HepG2 (cell line): Measurements from ENCODE around the gene CHTF8. TPM values are rescaled to one million over a fixed set of nuclear protein-coding genes. Genes with fewer than 3 reads are reported as not detected.

ENCODE experiments used
- CBFB ChIP-seq: sonication (generic); formaldehyde crosslinking; IDR thresholded peaks from 2 replicates; pipeline ENCODE4 v1.4.0; 2020; ENCODE audit warnings: missing genetic modification reagents
- CBX5 ChIP-seq: sonication (generic); formaldehyde crosslinking; IDR thresholded peaks from 2 replicates; pipeline ENCODE4 v1.4.0; 2020; ENCODE audit warnings: missing genetic modification reagents, borderline replicate concordance
- CEBPB ChIP-seq: IDR thresholded peaks from 2 replicates; pipeline ENCODE4 v1.6.1; 2011; ENCODE audit warnings: low read depth, low read length, improper control_type of control experiment, borderline replicate concordance
- GTF3A ChIP-seq: sonication (generic); formaldehyde crosslinking; conservative IDR thresholded peaks from 2 replicates; pipeline ENCODE4 v1.4.0; 2020; ENCODE audit warnings: mild to moderate bottlenecking, missing genetic modification reagents
- JUNB ChIP-seq: sonication (generic); formaldehyde crosslinking; IDR thresholded peaks from 2 replicates; pipeline ENCODE4 v1.8.0; 2022; ENCODE audit warnings: missing genetic modification reagents, mild to moderate bottlenecking, borderline replicate concordance
- KAT8 ChIP-seq: IDR thresholded peaks from 2 replicates; pipeline ENCODE4 v1.6.1; 2016; ENCODE audit warnings: missing genetic modification reagents, missing compliant biosample characterization
- RARA ChIP-seq: IDR thresholded peaks from 2 replicates; pipeline ENCODE4 v1.6.1; 2016; ENCODE audit warnings: missing genetic modification reagents, missing compliant biosample characterization
- STAG1 ChIP-seq: sonication (generic); formaldehyde crosslinking; IDR thresholded peaks from 2 replicates; pipeline ENCODE4 v1.4.0; 2020; ENCODE audit warnings: missing genetic modification reagents
- TP53 ChIP-seq: sonication (generic); formaldehyde crosslinking; conservative IDR thresholded peaks from 2 replicates; pipeline ENCODE4 v1.4.0; 2020; ENCODE audit warnings: missing genetic modification reagents
- YEATS2 ChIP-seq: sonication (generic); formaldehyde crosslinking; IDR thresholded peaks from 2 replicates; pipeline ENCODE4 v1.4.0; 2020; ENCODE audit warnings: missing genetic modification reagents, borderline replicate concordance
- ZFP36L2 ChIP-seq: sonication (generic); formaldehyde crosslinking; IDR thresholded peaks from 2 replicates; pipeline ENCODE4 v1.4.0; 2020; ENCODE audit warnings: missing genetic modification reagents
- ZNF251 ChIP-seq: sonication (generic); formaldehyde crosslinking; IDR thresholded peaks from 2 replicates; pipeline ENCODE4 v1.9.0; 2021; ENCODE audit warnings: mild to moderate bottlenecking, missing genetic modification reagents
- ZNF256 ChIP-seq: sonication (generic); formaldehyde crosslinking; conservative IDR thresholded peaks from 2 replicates; pipeline ENCODE4 v1.4.0; 2020; ENCODE audit warnings: missing genetic modification reagents
- ZNF296 ChIP-seq: sonication (generic); formaldehyde crosslinking; conservative IDR thresholded peaks from 2 replicates; pipeline ENCODE4 v1.5.0; 2020; ENCODE audit warnings: mild to moderate bottlenecking, missing genetic modification reagents
- ZNF788 ChIP-seq: sonication (generic); formaldehyde crosslinking; IDR thresholded peaks from 2 replicates; pipeline ENCODE4 v1.5.0; 2020; ENCODE audit warnings: mild to moderate bottlenecking, missing genetic modification reagents, borderline replicate concordance
- polyA plus RNA-seq, 8 experiments: library from polyadenylated mRNA; depleted of rRNA in 3 of 8; stranded (reverse) in 7 of 8; unstranded in 1 of 8; fragments of >200 nt; fragmentation: Illumina TruSeq in 4 of 8; extraction: Trizol in 4 of 8; gene quantifications; 2 replicates each; pipeline versions ENCODE4 v1.2.1 to v1.2.3, GENCODE V29; 2011 to 2016; ENCODE audit warnings: low read depth in 4 of 8, missing spikeins in 1 of 8, mixed read lengths in 1 of 8; ENCODE audit not compliant: insufficient read depth in 1 of 8
- total RNA-seq, 5 experiments: library from RNA; depleted of rRNA; stranded (reverse); fragments of >200 nt; fragmentation: Illumina TruSeq; extraction: Trizol; gene quantifications; 2 replicates each; pipeline ENCODE4 v1.2.3, GENCODE V29; 2016; ENCODE audit warnings: low read depth in 1 of 5
- TF ChIP-seq, protein P1 (sequence below): sonication (generic); formaldehyde crosslinking; IDR thresholded peaks from 2 replicates; pipeline ENCODE4 v1.4.0; 2020; ENCODE audit warnings: missing genetic modification reagents
- TF ChIP-seq, protein P2 (sequence below): IDR thresholded peaks from 2 replicates; pipeline ENCODE4 v1.6.1; 2016; ENCODE audit warnings: low read depth, borderline replicate concordance
- TF ChIP-seq, protein P3 (sequence below): sonication (generic); formaldehyde crosslinking; IDR thresholded peaks from 2 replicates; pipeline ENCODE4 v1.8.1; 2023; ENCODE audit warnings: missing genetic modification reagents, inconsistent platforms, borderline replicate concordance

Gene CHTF8
- total and polyA plus RNA-seq, 2 of the 13 experiments (the other 11 are each of a cell fraction or from before 2014, with no cell fraction given): 37.2 to 67.5 TPM

DNA sequence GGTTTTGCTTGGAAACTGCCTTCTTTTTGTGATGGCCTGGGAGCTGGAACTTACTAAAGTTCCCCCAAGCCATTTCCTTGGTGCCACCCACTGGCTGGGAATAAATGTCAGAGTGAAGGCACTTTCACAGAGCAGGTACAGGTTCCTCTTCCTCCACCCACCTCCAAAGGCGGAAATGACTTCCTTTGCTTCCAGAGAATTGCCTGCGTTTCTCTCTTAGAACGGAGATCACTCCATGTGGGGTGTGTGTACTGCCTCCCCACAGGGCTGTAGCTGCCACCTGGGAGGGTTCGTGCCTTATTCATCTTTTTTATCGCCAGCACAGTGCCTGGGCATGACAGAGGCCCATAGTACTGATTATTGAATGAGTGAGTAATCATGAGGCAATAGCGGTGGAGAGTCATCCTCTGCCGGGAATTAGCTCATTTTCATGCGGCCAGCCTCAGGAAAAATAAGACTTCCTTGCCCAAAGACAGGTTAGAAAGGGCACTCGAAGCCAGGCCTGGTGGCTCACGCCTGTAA lies 59.1 kb downstream of the CHTF8 start (continued):
- TF ChIP-seq, protein P1, sequence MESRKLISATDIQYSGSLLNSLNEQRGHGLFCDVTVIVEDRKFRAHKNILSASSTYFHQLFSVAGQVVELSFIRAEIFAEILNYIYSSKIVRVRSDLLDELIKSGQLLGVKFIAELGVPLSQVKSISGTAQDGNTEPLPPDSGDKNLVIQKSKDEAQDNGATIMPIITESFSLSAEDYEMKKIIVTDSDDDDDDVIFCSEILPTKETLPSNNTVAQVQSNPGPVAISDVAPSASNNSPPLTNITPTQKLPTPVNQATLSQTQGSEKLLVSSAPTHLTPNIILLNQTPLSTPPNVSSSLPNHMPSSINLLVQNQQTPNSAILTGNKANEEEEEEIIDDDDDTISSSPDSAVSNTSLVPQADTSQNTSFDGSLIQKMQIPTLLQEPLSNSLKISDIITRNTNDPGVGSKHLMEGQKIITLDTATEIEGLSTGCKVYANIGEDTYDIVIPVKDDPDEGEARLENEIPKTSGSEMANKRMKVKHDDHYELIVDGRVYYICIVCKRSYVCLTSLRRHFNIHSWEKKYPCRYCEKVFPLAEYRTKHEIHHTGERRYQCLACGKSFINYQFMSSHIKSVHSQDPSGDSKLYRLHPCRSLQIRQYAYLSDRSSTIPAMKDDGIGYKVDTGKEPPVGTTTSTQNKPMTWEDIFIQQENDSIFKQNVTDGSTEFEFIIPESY (CRISPR knock-in tag): peak; percentile 86
- TF ChIP-seq RARA (CRISPR knock-in tag): no peak
- TF ChIP-seq CBX5 (CRISPR knock-in tag): no peak
- TF ChIP-seq ZNF296 (CRISPR knock-in tag): no peak
- peak; percentile 9; the same call in 1 of the 2 replicates for TF ChIP-seq STAG1 (CRISPR knock-in tag)
- peak; percentile 2; the same call in 1 of the 2 replicates for TF ChIP-seq CEBPB
- no peak for TF ChIP-seq ZFP36L2
- no peak for TF ChIP-seq ZNF251
- no peak for TF ChIP-seq ZNF788
- TF ChIP-seq, protein P2, sequence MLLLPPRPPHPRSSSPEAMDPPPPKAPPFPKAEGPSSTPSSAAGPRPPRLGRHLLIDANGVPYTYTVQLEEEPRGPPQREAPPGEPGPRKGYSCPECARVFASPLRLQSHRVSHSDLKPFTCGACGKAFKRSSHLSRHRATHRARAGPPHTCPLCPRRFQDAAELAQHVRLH (CRISPR knock-in tag): no peak
- no peak for TF ChIP-seq ZNF256 (CRISPR knock-in tag)
- TF ChIP-seq CBFB: no peak
- TF ChIP-seq, protein P3, sequence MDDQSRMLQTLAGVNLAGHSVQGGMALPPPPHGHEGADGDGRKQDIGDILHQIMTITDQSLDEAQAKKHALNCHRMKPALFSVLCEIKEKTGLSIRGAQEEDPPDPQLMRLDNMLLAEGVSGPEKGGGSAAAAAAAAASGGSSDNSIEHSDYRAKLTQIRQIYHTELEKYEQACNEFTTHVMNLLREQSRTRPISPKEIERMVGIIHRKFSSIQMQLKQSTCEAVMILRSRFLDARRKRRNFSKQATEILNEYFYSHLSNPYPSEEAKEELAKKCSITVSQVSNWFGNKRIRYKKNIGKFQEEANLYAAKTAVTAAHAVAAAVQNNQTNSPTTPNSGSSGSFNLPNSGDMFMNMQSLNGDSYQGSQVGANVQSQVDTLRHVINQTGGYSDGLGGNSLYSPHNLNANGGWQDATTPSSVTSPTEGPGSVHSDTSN (CRISPR knock-in tag): no peak
- TF ChIP-seq TP53 (CRISPR knock-in tag): no peak
- TF ChIP-seq KAT8: no peak
- no peak for TF ChIP-seq JUNB (CRISPR knock-in tag)
- no peak for TF ChIP-seq GTF3A (CRISPR knock-in tag)
- no peak for TF ChIP-seq YEATS2 (CRISPR knock-in tag)
